Activated CD8-positive, alpha-beta memory T cell treated with anti-CD3 and anti-CD28 coated beads, Interleukin-2, amount 50 U/mL, for 48 hours (primary cell): Measurements from ENCODE around the gene ETV6.
A peak's percentile ranks its signal among the peaks of the same experiment; 100 is the strongest.

Experiments
- DNase-seq: peaks from one replicate; pipeline ENCODE4 v3.0.0-alpha.2; 2020

The ETV6 gene

GRCh38 chr12:11722578-11723138 lies 73.2 kb downstream of the ETV6 start:
- DNase-seq, result no peak

DNA sequence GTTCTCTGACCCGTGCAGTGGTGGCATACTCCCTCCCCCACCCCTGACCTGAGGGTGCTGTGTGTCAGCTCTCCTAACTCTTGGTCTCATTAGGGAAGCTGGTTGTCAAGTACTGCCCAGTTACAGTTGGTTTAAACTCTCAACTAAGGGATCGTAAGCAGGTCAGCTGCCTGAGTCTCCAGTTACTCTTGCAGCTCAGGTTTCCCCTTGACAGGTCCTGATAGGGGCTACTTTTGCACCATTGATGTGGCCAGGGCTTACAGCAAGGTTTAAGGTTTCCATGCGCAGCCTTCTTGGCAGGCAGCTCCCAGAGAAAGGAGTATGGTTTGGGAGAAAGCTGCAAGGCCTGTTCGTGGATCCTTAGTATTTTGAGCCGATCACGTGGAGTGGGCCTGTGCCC lies 74.5 kb downstream of the ETV6 start:
- no peak for DNase-seq

DNA sequence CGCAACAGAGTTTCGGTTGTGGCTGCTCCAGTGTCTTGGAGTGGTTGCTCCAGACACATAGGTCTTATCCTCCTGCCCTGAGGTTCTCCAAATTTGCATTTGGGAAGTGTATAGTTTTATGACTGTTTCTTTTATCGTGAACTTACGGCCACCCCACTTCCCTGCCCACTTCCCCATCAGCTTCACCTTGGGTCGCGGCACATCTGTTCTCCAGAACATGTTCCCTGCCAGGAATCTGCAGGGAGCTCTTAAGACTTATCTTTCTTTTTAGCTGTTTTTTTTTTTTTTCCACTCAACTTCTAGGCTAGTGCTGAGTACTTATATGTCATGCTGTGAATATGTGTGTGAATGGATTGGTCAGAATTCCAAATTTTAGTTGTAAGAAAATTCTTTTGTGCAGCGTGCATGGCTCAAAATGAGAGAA lies 75.4 kb downstream of the ETV6 start:
- DNase-seq, result no peak

GRCh38 chr12:11725686-11726085 lies 76.2 kb downstream of the ETV6 start:
- DNase-seq, result no peak

DNA sequence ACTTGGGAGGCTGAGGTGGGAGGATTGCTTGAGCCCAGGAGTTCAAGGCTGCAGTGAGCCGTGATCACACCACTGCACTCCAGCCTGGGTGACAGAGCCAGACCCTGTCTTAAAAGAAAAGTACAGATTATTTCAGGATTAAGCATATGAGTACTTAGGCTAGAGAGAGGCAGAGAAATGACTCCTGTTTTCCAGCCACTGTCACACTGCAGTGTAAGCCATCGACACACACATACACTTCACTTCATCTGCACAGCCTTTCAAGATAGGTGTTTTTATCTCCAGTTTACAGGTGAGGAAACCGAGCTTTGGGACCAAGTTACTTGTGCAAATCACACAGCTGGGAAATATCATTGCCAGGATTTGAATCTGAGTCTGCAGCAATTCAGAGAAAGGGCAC lies 77.2 kb downstream of the ETV6 start:
- DNase-seq, result no peak

GRCh38 chr12:11727133-11727664 lies 77.7 kb downstream of the ETV6 start:
- peak; percentile 71 for DNase-seq

- no peak for DNase-seq
Observed at GRCh38 chr12:11728154-11728755, 78.8 kb downstream of the ETV6 start.

DNA sequence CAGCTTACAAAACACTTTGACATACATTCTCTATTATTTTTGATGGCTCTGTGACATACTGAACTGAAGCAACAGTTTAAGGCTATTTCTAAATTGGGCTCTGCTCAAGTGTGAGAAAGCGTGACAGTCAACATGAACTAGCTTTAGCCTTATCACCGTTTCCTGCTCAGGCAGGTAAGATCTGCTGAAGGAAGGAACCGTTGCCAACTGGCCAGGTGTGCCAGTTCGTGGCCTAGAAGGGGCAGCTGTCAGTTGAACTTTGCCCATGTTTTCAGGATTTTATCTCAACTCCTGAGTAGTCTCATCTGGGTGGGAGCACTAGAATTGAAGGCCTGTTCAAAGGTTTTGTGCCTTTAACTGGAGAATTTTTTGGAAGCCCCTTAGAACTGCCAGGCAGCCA lies 79.5 kb downstream of the ETV6 start:
- no peak for DNase-seq

GRCh38 chr12:11729439-11730150 lies 80.1 kb downstream of the ETV6 start:
- DNase-seq, result no peak

GRCh38 chr12:11730299-11731041 lies 81.0 kb downstream of the ETV6 start:
- no peak for DNase-seq

- no peak for DNase-seq
Observed at GRCh38 chr12:11731042-11731357, 81.5 kb downstream of the ETV6 start.

GRCh38 chr12:11731455-11731854 lies 82.0 kb downstream of the ETV6 start:
- no peak for DNase-seq

- no peak for DNase-seq
Observed at GRCh38 chr12:11732023-11732422, 82.5 kb downstream of the ETV6 start.

- DNase-seq, result no peak
Observed at GRCh38 chr12:11732715-11733114, 83.2 kb downstream of the ETV6 start.

- DNase-seq, result no peak
Observed at GRCh38 chr12:11734580-11735180, 85.2 kb downstream of the ETV6 start.

GRCh38 chr12:11738450-11738849 lies 89.0 kb downstream of the ETV6 start:
- DNase-seq, result no peak

DNA sequence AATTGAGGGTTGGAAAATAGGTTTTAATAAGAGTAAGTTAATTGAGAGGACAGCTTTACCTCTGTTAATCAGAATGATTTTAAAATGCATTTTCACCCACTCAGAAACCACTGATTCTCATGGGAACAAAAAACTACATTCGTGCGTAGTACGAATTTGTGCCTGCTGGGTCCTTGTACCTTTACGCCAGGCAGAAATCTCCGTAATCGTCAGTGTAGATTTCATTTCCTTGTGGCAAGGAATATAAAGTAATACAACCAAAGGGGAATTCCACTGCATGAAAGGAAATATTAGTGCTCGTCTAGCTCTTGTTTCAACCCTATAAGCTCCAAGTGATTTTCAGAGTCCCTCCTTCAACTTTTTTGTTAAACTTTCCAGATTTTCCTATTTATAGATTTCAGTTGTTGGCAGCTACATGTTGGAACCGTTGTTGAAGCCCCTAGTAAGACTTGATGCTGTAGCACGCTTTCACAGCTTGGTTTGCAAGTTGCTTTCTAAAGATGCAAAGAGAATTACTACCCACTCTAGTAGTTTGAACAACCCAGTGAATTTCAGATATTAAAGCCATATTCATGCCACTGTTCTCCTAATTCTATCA lies 90.6 kb downstream of the ETV6 start:
- no peak for DNase-seq

GRCh38 chr12:11741434-11742092 lies 92.1 kb downstream of the ETV6 start:
- DNase-seq, result no peak

DNA sequence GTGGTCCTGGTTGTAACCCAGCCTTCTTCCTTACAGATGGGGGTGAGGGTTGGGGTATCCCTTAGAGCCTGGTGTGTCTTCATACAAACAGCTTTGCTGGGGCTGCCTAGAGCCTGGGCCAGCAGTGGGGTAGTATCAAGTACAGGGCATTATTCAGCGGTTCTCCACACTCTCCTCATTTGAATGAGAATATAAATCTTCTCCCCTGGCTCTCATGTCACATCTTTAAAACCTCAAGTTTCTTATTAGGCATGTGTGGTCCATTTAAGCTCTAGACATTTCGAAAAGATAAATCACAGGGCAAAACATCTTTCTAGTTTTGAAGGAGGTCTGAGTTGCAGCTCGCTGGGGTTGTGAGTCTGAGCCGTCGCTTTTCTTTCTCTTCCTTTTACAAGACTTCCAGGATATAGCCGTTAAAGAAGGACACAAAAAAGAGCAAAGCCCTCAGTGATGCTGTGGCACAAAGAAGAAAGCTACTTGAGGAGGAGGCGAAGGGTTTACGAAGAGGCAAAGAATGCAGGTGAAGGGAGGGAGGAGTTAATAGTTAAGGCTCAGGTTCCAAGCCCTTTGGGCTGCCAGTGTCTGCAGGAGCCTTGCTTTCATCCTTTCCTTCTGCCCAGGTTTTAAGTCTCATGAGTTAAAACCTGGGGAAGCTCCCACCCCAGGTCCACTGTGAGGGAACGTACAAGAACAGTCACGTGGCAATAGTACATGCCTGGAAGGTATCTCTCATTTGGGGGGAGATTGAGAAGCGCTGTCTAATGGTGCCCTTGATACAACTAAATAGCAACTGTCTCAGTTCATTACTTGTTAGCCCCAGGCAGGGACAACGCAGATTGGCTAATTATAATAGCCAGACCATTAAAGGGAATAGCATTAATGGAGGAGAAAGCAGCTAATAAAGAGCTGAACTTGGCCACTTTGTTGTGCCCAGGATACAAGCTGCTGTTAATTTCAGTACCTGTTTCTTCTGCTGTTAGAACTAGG lies 94.2 kb downstream of the ETV6 start:
- DNase-seq, result no peak

DNA sequence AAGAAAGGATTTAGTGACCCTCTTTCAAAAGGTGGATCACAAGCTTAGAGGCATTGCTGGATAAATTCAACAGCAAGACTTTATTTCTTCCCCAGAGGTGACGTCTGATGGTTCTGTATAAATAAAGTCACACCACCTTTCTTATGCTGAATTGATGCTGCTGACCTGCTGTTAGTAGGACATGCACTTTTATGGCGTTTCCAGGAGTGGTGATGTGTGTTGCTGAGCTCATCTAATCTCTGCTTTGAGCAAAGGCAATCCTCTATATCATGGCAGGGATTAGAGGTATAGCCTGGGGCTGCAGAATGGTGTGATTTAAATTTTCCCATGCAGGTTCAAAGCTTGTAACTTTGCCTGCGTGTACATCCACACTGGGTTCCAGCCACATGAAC lies 94.9 kb downstream of the ETV6 start:
- DNase-seq, result no peak

DNA sequence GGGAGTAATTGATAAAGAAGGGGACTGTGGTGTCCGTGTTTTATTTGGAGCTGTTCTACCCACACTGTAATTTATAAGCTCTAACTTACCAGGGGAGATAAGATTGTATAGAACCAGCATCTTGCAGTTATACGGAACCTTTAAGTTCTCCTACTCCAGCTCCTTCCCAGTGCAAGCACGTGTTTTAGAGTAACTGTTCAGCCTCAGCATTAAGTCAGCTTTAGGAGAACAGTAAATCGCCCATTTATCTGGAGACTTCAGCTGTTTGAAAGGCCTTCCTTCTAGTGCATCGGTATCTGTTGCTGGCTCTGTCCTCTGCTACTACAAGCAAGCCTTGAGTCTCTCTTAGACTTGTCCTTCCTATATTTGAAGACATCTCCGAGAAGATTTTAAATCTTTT lies 95.6 kb downstream of the ETV6 start:
- DNase-seq, result no peak
